HepG2 (cell line): ENCODE measurements around the gene WDR54. TPM values are rescaled to one million over a fixed set of nuclear protein-coding genes. Genes with fewer than 3 reads are reported as not detected.

Experiments
- AGO2 ChIP-seq: fragments of 200-400 bp; formaldehyde crosslinking; optimal IDR thresholded peaks from 2 replicates; pipeline ENCODE3; 2017; ENCODE audit warnings: mild to moderate bottlenecking, low read depth, low read length, moderate library complexity
- BCLAF1 ChIP-seq: fragments of 450-650 bp; IDR thresholded peaks from 2 replicates; pipeline ENCODE4 v1.6.1; 2017; ENCODE audit warnings: mild to moderate bottlenecking
- GLMP ChIP-seq: sonication (generic); formaldehyde crosslinking; IDR thresholded peaks from 2 replicates; pipeline ENCODE4 v1.9.0; 2021; ENCODE audit warnings: missing genetic modification reagents, mild to moderate bottlenecking, borderline replicate concordance
- HNF4A ChIP-seq: sonication (generic); formaldehyde crosslinking; IDR thresholded peaks from 2 replicates; pipeline ENCODE4 v1.4.0; 2020; ENCODE audit warnings: missing genetic modification reagents
- IRX3 ChIP-seq: sonication (generic); formaldehyde crosslinking; IDR thresholded peaks from 2 replicates; pipeline ENCODE4 v1.8.1; 2023; ENCODE audit warnings: mild to moderate bottlenecking, low read depth, missing genetic modification reagents, borderline replicate concordance
- JUN ChIP-seq: sonication (generic); formaldehyde crosslinking; IDR thresholded peaks from 2 replicates; pipeline ENCODE4 v1.4.0; 2020; ENCODE audit warnings: mild to moderate bottlenecking, missing genetic modification reagents
- KLF15 ChIP-seq: sonication (generic); formaldehyde crosslinking; IDR thresholded peaks from 2 replicates; pipeline ENCODE4 v1.8.1; 2023; ENCODE audit warnings: borderline replicate concordance, mild to moderate bottlenecking, inconsistent platforms, missing genetic modification reagents, mixed read lengths
- TERF1 ChIP-seq: sonication (generic); formaldehyde crosslinking; IDR thresholded peaks from 2 replicates; pipeline ENCODE4 v1.8.0; 2022; ENCODE audit warnings: mild to moderate bottlenecking, missing genetic modification reagents, moderate library complexity
- ZNF124 ChIP-seq: sonication (generic); formaldehyde crosslinking; IDR thresholded peaks from 2 replicates; pipeline ENCODE4 v1.4.0; 2020; ENCODE audit warnings: missing genetic modification reagents
- ZNF143 ChIP-seq: sonication (generic); formaldehyde crosslinking; IDR thresholded peaks from 2 replicates; pipeline ENCODE4 v1.4.0; 2020; ENCODE audit warnings: missing genetic modification reagents
- ZNF17 ChIP-seq: sonication (generic); formaldehyde crosslinking; IDR thresholded peaks from 2 replicates; pipeline ENCODE4 v1.5.0; 2020; ENCODE audit warnings: mild to moderate bottlenecking, missing genetic modification reagents
- ZNF331 ChIP-seq: sonication (generic); formaldehyde crosslinking; IDR thresholded peaks from 2 replicates; pipeline ENCODE4 v1.4.0; 2020; ENCODE audit warnings: missing genetic modification reagents
- ZNF441 ChIP-seq: sonication (generic); formaldehyde crosslinking; IDR thresholded peaks from 2 replicates; pipeline ENCODE4 v1.7.0; 2021; ENCODE audit warnings: missing genetic modification reagents, borderline replicate concordance
- ZNF569 ChIP-seq: sonication (generic); formaldehyde crosslinking; IDR thresholded peaks from 2 replicates; pipeline ENCODE4 v1.5.0; 2020; ENCODE audit warnings: mild to moderate bottlenecking, missing genetic modification reagents, moderate library complexity, borderline replicate concordance
- ZNF574 ChIP-seq: sonication (generic); formaldehyde crosslinking; IDR thresholded peaks from 2 replicates; pipeline ENCODE4 v1.4.0; 2020; ENCODE audit warnings: missing genetic modification reagents
- ZNF704 ChIP-seq: sonication (generic); formaldehyde crosslinking; IDR thresholded peaks from 2 replicates; pipeline ENCODE4 v1.8.1; 2023; ENCODE audit warnings: mild to moderate bottlenecking, inconsistent platforms, moderate library complexity, missing genetic modification reagents, borderline replicate concordance
- ZNF724P ChIP-seq: sonication (generic); formaldehyde crosslinking; IDR thresholded peaks from 2 replicates; pipeline ENCODE4 v1.8.0; 2022; ENCODE audit warnings: missing genetic modification reagents, borderline replicate concordance
- ZNF749 ChIP-seq: sonication (generic); formaldehyde crosslinking; IDR thresholded peaks from 2 replicates; pipeline ENCODE4 v1.8.0; 2022; ENCODE audit warnings: mild to moderate bottlenecking, missing genetic modification reagents, moderate library complexity, borderline replicate concordance
- ZNF777 ChIP-seq: sonication (generic); formaldehyde crosslinking; IDR thresholded peaks from 2 replicates; pipeline ENCODE4 v1.4.0; 2020; ENCODE audit warnings: missing genetic modification reagents
- ZSCAN22 ChIP-seq: sonication (generic); formaldehyde crosslinking; IDR thresholded peaks from 2 replicates; pipeline ENCODE4 v1.4.0; 2020; ENCODE audit warnings: mild to moderate bottlenecking, missing genetic modification reagents
- polyA plus RNA-seq, 8 experiments: library from polyadenylated mRNA; depleted of rRNA in 3 of 8; stranded (reverse) in 7 of 8; unstranded in 1 of 8; fragments of >200 nt; fragmentation: Illumina TruSeq in 4 of 8; extraction: Trizol in 4 of 8; gene quantifications; 2 replicates each; pipeline versions ENCODE4 v1.2.1 to v1.2.3, GENCODE V29; 2011 to 2016; ENCODE audit warnings: low read depth in 4 of 8, missing spikeins in 1 of 8, mixed read lengths in 1 of 8; ENCODE audit not compliant: insufficient read depth in 1 of 8
- total RNA-seq, 5 experiments: library from RNA; depleted of rRNA; stranded (reverse); fragments of >200 nt; fragmentation: Illumina TruSeq; extraction: Trizol; gene quantifications; 2 replicates each; pipeline ENCODE4 v1.2.3, GENCODE V29; 2016; ENCODE audit warnings: low read depth in 1 of 5

Gene WDR54
- total and polyA plus RNA-seq, 2 of the 13 experiments (the other 11 are each of a cell fraction or from before 2014, with no cell fraction given) = 2.0 to 17.3 TPM

GRCh38 chr2:74447230-74447999 lies 25.9 kb downstream of the WDR54 start (continued):
- TF ChIP-seq ZNF574 (0 out of 2 replicates have a peak, but pooled peaks have one; percentile 27), BCLAF1 (no peak), ZNF143 (CRISPR knock-in tag) (no peak), IRX3 (CRISPR knock-in tag) (no peak), ZNF17 (CRISPR knock-in tag) (no peak), ZNF331 (CRISPR knock-in tag) (peak; percentile 80; the same call in 1 of the 2 replicates), ZNF724P (CRISPR knock-in tag) (no peak), ZNF749 (CRISPR knock-in tag) (no peak), TERF1 (CRISPR knock-in tag) (no peak), KLF15 (CRISPR knock-in tag) (no peak), GLMP (CRISPR knock-in tag) (no peak), ZNF124 (CRISPR knock-in tag) (peak; percentile 46; the same call in 1 of the 2 replicates), ZSCAN22 (no peak; the same call in 1 of the 2 replicates), ZNF704 (CRISPR knock-in tag) (no peak), ZNF777 (no peak; the same call in 1 of the 2 replicates), ZNF569 (CRISPR knock-in tag) (no peak; the same call in 1 of the 2 replicates), AGO2 (no peak), JUN (CRISPR knock-in tag) (no peak), HNF4A (CRISPR knock-in tag) (peak; percentile 92), ZNF441 (CRISPR knock-in tag) (peak; percentile 69; the same call in 1 of the 2 replicates)
